Measurements from ENCODE around the gene NAT8L.

NAT8L gene

DNA sequence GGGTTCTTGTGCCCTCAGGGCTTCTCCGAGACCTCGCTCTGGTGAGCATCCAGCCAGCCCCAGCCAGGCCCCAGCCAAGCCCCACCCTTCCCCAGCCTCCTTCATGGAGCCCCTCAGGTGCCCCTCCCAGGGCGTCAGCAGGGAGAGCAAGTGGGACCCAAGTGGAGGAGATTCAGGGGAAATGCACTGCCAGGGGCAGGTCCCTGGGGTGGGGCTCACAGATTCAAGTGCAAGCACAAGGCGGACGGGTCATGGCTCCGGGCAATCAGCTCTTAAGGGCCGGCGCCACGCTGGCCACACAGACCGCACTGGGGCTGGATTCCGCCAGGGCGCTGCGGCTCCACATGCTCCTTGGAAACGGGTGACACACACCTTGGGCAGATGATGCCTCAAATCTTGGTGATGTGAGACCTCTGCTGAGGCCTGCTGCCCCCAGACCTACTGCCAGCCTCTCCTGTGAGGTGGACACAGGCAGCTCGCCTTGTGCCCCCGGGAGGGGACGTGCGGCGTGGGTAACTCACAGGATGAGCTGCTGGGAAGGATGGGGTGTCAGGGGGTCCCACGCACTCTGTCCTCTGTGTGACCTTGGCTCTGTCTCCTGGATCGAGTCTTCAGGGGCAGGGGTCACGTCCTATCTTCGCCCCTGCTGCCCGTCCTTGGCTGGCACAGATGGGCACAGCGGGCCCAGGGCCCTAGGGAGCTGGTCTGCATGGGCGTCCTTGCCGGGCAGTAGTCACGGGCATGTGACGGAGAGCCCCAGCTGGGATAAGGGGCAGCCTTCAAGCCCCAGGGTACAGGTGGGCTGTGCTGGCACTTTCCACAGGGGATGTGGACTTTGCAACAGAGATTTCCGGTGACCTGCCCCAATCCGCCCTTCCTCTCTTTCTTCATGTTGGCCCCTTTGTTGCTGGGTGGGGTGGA lies 17.1 kb downstream of the NAT8L start:
- no peak for DNase-seq (ENCODE audit: low spot score)

DNA sequence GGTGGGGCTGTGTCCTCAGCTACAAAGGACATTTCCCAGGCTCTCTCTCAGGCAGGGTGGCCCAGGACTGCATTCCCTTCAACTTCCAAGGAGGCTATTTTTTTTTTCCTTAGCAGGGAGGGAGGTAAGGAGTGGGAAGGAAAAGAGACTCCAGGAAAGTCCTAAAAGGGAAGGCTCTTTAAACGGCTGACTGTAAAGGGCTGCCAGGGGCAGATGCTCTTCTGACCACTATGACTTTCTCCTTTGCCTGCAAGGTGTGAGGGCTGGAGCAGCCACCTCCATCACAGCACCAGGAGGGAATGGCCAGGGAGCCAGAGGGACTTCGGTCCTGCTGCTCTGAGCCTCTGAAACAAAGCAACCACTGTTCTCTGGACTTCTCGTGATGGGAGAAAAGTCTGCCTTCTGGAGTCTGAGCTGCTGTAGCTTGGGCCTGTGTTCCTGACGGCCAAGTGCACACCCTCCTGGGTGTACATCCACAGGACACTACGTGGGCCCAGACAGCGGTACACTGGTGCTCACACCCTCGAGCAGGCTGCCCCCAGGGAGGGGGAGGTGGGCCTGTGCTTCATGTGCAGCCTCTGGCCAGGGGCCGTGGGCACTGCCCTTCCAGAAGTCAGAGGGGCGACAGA lies 17.9 kb downstream of the NAT8L start:
- DNase-seq (ENCODE audit: low spot score), result no peak

- DNase-seq (ENCODE audit: low spot score), result no peak
Observed at GRCh38 chr4:2077537-2078460, 18.7 kb downstream of the NAT8L start.

DNA sequence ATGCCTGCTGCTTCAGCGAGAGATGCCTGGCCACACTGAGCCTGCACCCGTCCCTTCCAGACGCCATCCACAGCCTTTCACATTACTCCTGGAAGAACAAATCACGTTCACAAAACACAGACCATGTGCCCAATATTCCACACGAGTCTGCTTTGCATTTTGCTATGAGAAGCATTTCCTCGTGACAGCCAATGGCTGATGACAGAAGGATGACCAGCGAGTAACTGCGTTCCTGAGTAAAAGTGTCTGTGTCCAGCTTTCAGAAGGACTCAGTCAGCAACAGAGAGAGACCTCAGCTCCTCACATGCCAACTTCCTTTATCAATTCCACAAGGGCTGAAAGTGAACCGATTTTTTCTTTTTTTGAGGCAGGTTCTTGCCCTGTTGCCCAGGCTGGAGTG lies 19.5 kb downstream of the NAT8L start:
- no peak for DNase-seq (ENCODE audit: low spot score)

- DNase-seq (ENCODE audit: low spot score), result no peak
Observed at GRCh38 chr4:2079006-2079405, 19.9 kb downstream of the NAT8L start.

- DNase-seq (ENCODE audit: low spot score), result no peak
Observed at GRCh38 chr4:2079926-2080325, 20.8 kb downstream of the NAT8L start.

DNA sequence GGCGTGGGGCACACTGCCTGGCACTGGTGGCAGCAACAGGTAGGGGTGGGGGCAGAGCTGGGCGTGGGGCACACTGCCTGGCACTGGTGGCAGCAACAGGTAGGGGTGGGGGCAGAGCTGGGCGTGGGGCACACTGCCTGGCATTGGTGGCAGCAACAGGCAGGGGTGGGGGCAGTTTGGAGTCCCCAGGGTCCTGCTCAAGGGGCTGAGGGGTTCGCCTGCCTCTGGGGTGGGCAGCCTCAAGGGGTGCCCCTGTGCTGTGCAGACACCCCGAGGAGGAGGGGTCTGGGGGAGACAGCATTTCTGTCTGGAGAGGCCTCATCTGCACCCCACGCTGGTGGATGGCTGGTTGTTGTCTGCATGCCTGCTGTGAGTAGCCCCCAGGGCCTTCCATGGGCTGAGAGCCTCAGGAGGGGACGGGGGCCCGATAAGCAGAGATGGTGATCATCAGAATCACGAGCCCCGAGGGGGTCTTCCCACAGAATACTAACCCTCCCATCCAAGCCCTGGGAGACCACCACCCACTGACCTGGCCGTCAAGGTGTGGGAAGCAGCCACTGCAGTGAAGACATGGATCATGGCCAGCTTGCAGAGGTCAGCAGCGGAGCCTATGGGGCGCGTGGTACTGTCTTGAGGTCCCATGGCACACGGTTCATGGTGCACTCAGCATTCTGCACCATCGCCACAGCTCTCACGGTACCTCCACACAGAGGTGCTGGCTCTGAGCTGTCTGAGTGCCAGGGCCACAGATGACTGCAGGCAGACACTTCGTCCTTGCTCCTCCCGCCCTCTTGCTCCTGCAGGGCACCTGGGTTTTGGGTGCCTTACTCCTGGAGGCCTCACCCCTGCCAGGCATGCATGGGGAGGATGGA lies 21.5 kb downstream of the NAT8L start:
- no peak for DNase-seq (ENCODE audit: low spot score)

DNA sequence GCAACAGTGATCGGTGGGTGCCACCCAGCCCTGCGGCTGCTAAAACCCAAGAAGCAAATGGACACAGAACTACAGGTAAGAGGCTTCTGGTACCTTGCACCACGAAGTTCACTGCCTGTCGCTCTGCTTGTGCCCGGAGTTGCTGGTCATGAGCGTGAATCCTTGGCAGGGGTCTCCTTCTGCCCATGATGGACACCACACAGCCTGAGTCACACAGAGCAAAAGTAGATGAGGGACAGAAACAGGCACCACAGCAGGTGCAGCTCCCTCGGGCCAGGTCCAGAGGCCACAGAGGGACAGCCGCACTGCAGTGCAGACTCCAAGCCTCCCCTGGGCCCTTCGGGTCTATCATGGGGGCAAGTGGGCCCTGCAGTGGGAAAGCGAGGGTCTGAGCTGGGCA lies 22.4 kb downstream of the NAT8L start:
- DNase-seq (ENCODE audit: low spot score), result no peak

DNA sequence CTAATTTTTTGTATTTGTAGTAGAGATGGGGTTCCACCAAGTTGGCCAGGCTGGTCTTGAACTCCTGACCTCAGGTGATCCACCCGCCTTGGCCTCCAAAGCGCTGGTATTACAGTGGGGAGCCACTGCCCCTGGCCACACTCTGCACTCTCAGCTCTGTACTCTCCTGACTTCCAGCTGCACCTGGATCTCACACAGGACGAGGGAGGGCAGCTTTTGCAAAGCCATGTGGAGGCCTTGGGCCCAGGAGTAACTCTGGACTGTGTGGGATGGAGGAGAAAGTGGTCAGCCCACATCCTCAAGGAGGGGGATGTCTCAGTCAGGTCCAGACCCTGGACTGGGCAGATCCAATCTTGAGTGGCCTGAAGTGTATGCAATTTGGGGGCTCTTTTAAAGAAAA lies 23.0 kb downstream of the NAT8L start:
- no peak for DNase-seq (ENCODE audit: low spot score)

DNA sequence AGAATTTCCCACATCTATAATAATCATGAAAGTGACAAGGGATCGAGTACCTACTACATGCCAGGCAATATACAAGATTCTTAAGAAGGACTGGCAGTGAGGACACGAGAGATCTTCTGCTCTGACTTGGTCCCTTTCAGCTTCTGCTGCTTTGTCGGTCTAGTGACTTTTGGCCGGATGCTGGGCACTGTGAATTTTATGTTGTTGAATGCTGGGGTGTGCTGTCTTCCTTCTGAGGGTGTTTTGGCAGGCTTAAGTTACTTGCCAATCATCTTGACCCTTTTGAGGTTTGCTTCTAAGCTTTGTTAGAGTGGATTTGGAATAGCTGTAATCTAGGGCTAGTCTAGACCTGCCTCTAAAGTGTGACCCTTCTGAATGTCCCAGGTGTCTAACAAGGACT lies 23.5 kb downstream of the NAT8L start:
- DNase-seq (ENCODE audit: low spot score), result no peak

GRCh38 chr4:2083116-2083825 lies 24.1 kb downstream of the NAT8L start:
- DNase-seq (ENCODE audit: low spot score), result no peak

DNA sequence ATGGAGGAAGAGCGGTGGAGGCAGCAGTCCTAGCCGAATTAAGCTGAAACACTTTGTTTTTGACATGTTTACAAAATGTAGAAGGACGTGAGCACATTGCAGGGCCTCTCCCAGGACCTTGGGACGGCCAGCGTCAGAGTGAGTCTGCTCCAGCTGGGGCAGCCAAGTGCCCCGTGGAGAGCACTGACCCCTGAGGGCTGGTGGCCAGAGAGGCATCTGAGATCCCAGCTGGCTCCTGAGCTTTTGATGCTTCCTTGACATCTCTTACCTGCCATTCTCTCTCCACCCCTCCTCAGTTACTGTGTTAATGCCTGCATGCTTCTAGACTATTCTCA lies 24.7 kb downstream of the NAT8L start:
- no peak for DNase-seq (ENCODE audit: low spot score)

- no peak for DNase-seq (ENCODE audit: low spot score)
Observed at GRCh38 chr4:2084316-2084715, 25.2 kb downstream of the NAT8L start.

DNA sequence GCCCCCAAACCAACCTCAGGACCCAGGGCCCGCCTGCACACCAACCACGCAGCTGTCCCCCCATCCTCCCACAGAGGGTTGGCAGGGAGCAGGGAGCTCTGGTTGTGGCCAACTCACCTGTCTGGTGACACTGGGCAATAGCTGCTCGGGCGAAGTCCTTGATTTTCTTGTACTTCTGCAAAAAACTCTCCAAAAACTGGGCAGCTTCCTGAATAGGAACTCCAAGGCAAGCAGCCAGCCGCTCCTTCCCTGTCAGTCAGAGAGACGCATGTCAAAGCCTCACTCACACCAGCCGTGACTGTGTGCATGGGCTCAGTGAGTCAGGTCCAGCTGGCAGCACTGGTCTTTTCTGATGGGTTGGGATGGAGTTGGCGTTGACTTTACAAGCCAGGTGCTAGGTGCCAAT lies 26.4 kb downstream of the NAT8L start:
- DNase-seq (ENCODE audit: low spot score), result no peak

GRCh38 chr4:2087170-2087569 lies 28.0 kb downstream of the NAT8L start:
- no peak for DNase-seq (ENCODE audit: low spot score)

- DNase-seq (ENCODE audit: low spot score), result no peak
Observed at GRCh38 chr4:2089222-2089621, 30.1 kb downstream of the NAT8L start.

DNA sequence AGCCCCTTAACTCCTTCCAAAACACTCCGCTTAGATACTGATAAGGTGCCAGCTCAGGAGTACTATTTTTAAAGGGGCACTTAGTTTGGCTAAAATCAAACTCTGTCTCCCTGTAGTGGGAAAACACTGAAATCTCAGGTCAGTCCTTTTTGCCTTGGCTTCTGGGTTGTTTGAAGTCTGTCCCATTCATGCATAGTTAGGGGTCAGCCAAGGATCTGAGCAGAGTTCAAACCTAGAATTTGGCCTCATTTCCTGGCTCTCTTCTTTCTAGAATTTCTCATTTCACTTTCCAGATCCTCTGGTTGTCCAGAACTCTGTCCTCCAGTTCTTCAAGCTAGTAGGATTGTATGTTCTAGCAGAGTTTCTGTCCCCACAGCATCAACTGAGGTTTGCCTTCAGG lies 31.5 kb downstream of the NAT8L start:
- DNase-seq (ENCODE audit: low spot score), result no peak

DNA sequence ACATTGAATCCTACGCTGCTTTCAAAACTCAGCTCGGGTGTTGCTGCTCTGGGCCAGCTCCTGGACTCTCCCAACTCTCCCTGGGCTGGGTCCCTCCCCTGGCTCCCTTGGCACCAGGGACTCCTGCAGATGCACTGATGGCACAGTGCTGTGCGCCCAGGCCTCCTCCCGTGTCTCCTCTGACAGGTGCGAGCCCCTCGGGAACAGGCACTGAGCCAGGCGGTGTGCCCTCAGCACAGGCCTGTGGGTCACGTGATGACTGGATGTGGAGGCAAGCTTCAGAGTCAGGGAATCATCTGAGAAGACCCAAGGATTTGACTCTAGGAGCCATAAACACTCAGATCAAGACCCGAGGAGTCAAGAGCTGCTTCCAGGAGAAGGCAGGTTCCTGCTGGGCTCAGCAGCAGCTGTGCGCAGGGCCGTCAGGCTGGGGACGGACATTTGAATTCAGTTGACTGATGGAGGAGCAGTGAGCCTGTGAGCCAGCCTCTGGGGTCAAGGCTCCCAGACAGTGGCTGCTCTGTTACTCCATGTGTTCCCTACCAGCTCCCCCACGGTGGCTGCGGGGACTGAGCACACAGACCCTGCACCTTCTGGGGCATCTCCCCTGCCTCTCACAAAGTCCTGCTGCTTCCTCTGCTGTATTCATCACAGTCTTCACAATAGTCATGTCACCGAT lies 33.0 kb downstream of the NAT8L start:
- no peak for DNase-seq (ENCODE audit: low spot score)

DNA sequence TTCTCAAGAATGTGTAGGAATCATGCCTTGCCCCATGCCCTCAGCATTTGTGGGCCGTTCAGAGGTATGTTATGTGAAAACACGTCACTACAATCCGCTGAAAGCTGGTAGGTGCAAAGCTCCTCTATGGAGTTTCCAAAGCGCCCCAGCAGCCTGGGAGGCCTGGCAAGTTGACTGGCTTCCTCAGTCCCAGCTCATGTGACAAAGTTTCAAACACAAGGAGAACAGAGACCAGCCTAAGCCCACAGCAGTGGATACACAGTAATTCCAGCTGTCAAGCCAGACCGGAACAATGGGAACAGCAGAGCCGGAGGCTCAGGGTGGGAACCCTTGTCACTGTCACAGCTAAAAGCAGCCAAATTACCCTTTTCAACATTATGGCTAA lies 33.5 kb downstream of the NAT8L start:
- DNase-seq (ENCODE audit: low spot score), result no peak

DNA sequence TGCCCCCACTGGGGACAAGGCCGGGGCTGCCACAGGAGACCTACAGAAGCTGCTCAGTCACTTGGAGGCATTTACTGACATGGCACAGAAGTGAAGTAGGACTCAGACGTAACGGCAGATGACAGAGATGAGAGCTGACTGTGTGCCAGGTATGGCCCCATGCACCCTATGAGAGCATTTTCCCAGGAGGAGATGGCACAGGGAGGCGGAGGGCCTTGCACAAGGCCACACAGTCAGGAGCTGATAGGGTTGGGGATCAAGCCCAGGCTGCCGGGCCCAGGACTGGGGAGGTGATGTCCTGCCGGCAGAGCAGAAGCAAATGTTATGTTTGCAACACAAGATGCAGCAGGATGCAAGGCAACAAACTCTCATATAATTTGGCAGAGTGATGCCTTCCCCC lies 34.1 kb downstream of the NAT8L start:
- no peak for DNase-seq (ENCODE audit: low spot score)

DNA sequence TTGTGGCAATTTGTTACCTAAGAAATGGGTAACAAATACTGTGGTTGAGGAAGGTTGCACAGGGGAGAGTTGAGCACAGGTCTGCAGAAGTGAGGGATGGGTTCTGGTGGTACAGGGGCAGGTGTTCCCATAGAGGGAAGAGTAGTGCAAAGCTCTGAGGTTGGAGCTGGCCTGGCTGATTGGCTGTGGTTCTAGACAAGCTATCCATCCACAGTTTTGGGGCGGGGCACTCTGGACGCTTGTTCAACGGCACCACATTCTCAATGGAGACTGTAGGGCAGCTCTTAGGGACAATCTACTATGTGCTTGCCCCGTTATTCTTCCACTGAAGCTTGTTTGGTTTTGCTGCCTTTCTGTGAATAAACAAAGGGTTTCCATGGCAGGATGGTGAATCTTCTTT lies 35.4 kb downstream of the NAT8L start:
- no peak for DNase-seq (ENCODE audit: low spot score)

Measured in NAMALWA (cell line).